Measurements from ENCODE around the gene PDE10A. TPM values are rescaled to one million over a fixed set of nuclear protein-coding genes. Genes with fewer than 3 reads are reported as not detected.

Gene PDE10A
- total and polyA plus RNA-seq, 2 of the 4 experiments (the other 2 are of a cell fraction) = 3.4 to 12.4 TPM

DNA sequence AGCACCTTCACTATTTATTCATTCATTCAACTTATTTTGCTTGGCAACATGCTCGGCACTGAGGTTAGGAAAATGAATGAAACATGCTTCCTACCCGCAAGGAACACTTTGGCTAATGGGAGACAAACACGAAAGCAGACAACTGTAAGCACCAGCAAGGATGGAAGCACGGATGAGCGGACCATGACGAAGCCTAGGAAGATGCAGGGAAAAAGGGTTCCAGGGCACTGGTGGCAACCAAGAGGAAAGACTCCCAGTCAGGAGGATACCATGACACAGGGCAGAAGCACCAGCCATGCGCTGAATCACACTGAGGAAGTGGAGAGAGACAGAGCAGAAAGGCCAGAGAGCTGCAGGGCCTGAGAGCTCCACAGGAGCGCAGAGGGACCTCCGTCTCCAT lies 9.8 kb downstream of the PDE10A start:
- CTCF ChIA-PET = no interaction called here
- DNase-seq = peak; percentile 40
- Histone ChIP-seq H3K56ac (ENCODE audit: extremely low read depth, insufficient read depth, low read length) (no peak overlapping the region), H2BK15ac (ENCODE audit: low read depth, low read length) (no peak overlapping the region), H2BK120ac (ENCODE audit: low read depth, low read length) (no peak overlapping the region), H4K8ac (ENCODE audit: low read depth in 2 of 2, low read length in 2 of 2) (no peak overlapping the region), H3K27ac (ENCODE audit: insufficient read depth, low read length) (no peak overlapping the region), H2AK9ac (replicated peaks; ENCODE audit: low read depth, low read length, poor library complexity) (peak overlapping the region; percentile 38), H3K9me1 (ENCODE audit: insufficient read depth, low read length) (peaks cover 6% of the 10 kb centered on the region; the same call in 1 of the 2 replicates), H3K27me3 (ENCODE audit: control insufficient read depth, insufficient read depth, low read length) (no peaks in the 10 kb centered on the region), H3K4me1 (ENCODE audit: control insufficient read depth, insufficient read depth, low read length) (peaks cover 8% of the 10 kb centered on the region), H4K5ac (ENCODE audit: low read depth, low read length) (no peak overlapping the region), H3K9me3 (ENCODE audit: control insufficient read depth, insufficient read depth, low read length) (no peaks in the 10 kb centered on the region), H2AFZ (replicated peaks; ENCODE audit: low read length, poor library complexity) (no peak overlapping the region), H2BK5ac (ENCODE audit: low read depth, low read length, poor library complexity, severe bottlenecking) (no peak overlapping the region), H4K91ac (ENCODE audit: insufficient read depth, low read depth, low read length) (0 out of 2 replicates have a peak overlapping the region, but pooled peaks have one; percentile 6), H3K4me2 (ENCODE audit: low read depth, low read length) (no peak overlapping the region), H3K4me3 (ENCODE audit: insufficient read depth, low read depth, low read length) (no peak overlapping the region), H3K14ac (replicated peaks; ENCODE audit: low read depth, low read length) (no peak overlapping the region), H2AK5ac (ENCODE audit: low read depth, low read length) (peak overlapping the region; percentile 4; the same call in 1 of the 2 replicates), H4K20me1 (ENCODE audit: insufficient read depth, low read length) (peaks cover 13% of the 10 kb centered on the region), H2BK20ac (ENCODE audit: low read depth, low read length) (no peak overlapping the region), H3K23ac (ENCODE audit: low read depth, low read length) (no peak overlapping the region), H3K36me3 (ENCODE audit: control insufficient read depth, insufficient read depth, low read length) (peaks cover 2% of the 10 kb centered on the region; the same call in 1 of the 2 replicates), H3K79me1 (ENCODE audit: low read depth in 1 of 2, low read length in 2 of 2) (peaks cover 30 to 64% of the 10 kb centered on the region in 2 experiments), H3K4ac (ENCODE audit: low read depth, low read length) (no peak overlapping the region; the same call in 1 of the 2 replicates), H3K18ac (ENCODE audit: low read depth, low read length) (no peak overlapping the region), H3K9ac (ENCODE audit: low read depth, low read length) (no peak overlapping the region)
- 90% methylated on average over 6 of the region's 9 CpGs; no CpG with 5 or more reads in 1 of the 2 experiments for WGBS, 2 experiments (ENCODE audit: extremely low coverage in 2 of 2, insufficient read length in 1 of 2)
- POLR2A ChIA-PET (ENCODE audit: unreplicated experiment) = no interaction called here
- no peak for TF ChIP-seq SMC3 (IDR thresholded peaks at IDR 0.05; ENCODE audit: low read depth, low read length)
- TF ChIP-seq RAD21 (IDR thresholded peaks at IDR 0.05; ENCODE audit: low read length) = no peak
- TF ChIP-seq POLR2A (IDR thresholded peaks at IDR 0.05; ENCODE audit: low read depth, low read length) = no peak
- no peak for TF ChIP-seq MAZ (IDR thresholded peaks at IDR 0.05; ENCODE audit: borderline replicate concordance, low read depth, low read length)
- TF ChIP-seq RCOR1 (IDR thresholded peaks at IDR 0.05; ENCODE audit: insufficient replicate concordance, low read length) = no peak
- TF ChIP-seq RFX5 (IDR thresholded peaks at IDR 0.05; ENCODE audit: low read depth, low read length) = no peak
- no peak for TF ChIP-seq CHD1 (IDR thresholded peaks at IDR 0.05; ENCODE audit: low read depth, low read length)
- TF ChIP-seq, protein P1, sequence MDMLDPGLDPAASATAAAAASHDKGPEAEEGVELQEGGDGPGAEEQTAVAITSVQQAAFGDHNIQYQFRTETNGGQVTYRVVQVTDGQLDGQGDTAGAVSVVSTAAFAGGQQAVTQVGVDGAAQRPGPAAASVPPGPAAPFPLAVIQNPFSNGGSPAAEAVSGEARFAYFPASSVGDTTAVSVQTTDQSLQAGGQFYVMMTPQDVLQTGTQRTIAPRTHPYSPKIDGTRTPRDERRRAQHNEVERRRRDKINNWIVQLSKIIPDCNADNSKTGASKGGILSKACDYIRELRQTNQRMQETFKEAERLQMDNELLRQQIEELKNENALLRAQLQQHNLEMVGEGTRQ (IDR thresholded peaks at IDR 0.05; ENCODE audit: low read depth, low read length) = no peak
- TF ChIP-seq ELK1 (IDR thresholded peaks at IDR 0.05; ENCODE audit: borderline replicate concordance, low read depth, low read length) = no peak
- TF ChIP-seq NFE2L2 (IDR thresholded peaks at IDR 0.05; ENCODE audit: low read depth, low read length) = no peak
- TF ChIP-seq, protein P2, sequence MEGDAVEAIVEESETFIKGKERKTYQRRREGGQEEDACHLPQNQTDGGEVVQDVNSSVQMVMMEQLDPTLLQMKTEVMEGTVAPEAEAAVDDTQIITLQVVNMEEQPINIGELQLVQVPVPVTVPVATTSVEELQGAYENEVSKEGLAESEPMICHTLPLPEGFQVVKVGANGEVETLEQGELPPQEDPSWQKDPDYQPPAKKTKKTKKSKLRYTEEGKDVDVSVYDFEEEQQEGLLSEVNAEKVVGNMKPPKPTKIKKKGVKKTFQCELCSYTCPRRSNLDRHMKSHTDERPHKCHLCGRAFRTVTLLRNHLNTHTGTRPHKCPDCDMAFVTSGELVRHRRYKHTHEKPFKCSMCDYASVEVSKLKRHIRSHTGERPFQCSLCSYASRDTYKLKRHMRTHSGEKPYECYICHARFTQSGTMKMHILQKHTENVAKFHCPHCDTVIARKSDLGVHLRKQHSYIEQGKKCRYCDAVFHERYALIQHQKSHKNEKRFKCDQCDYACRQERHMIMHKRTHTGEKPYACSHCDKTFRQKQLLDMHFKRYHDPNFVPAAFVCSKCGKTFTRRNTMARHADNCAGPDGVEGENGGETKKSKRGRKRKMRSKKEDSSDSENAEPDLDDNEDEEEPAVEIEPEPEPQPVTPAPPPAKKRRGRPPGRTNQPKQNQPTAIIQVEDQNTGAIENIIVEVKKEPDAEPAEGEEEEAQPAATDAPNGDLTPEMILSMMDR (conservative IDR thresholded peaks at IDR 0.05; ENCODE audit: low read depth, low read length) = no peak
- TF ChIP-seq BHLHE40 (IDR thresholded peaks at IDR 0.05; ENCODE audit: low read depth, low read length) = no peak
- no peak for TF ChIP-seq MAFK (IDR thresholded peaks at IDR 0.05; ENCODE audit: low read depth, low read length)
- no peak for TF ChIP-seq CEBPB (IDR thresholded peaks at IDR 0.05; ENCODE audit: low read depth, low read length)
- TF ChIP-seq MXI1 (IDR thresholded peaks at IDR 0.05; ENCODE audit: borderline replicate concordance, low read depth, low read length) = no peak
- no peak for TF ChIP-seq FOS (IDR thresholded peaks at IDR 0.05; ENCODE audit: low read depth, low read length)
- intact Hi-C loops (cut with micrococcal nuclease) (no loop called here), in situ Hi-C loops (cut with MboI; ENCODE audit: low sequenced_read_pairs) (no loop called here), dilution Hi-C loops (cut with HindIII; ENCODE audit: low sequenced_read_pairs, unreplicated experiment) (no loop called here)
- no TSS peak for BruUV-seq (replicated peaks)
- peak; percentile 55 for ATAC-seq (ENCODE audit: low read depth)
